Activated CD4-positive, alpha-beta memory T cell treated with anti-CD3 and anti-CD28 coated beads, Interleukin-2, amount 10 ng/mL, durations not matched to agents 7 days and 5 days (primary cell): ENCODE results near the gene ALDH16A1. TPM values are rescaled to one million over a fixed set of nuclear protein-coding genes. Genes with fewer than 3 reads are reported as not detected.
A peak's percentile ranks its signal among the peaks of the same experiment; 100 is the strongest.

Source experiments
- CTCF ChIA-PET: fragments of 350-600 bp; sonication (Branson Sonifier 250); formaldehyde crosslinking; loops from one replicate; lab custom pipeline; 2021; ENCODE audit warnings: antibody characterized with exemption, inconsistent platforms; lab: Charles Lee
- POLR2A ChIA-PET: fragments of 350-600 bp; sonication (Branson Sonifier 250); formaldehyde crosslinking; loops from one replicate; lab custom pipeline; 2021; ENCODE audit warnings: antibody characterized with exemption; lab: Charles Lee
- DNase-seq: peaks from one replicate; pipeline ENCODE4 v3.0.0-alpha.2; 2020
- H3K27ac Mint-ChIP-seq: one replicate; pipeline ENCODE4 v1.8.0; 2021; ENCODE audit warnings: mild to moderate bottlenecking, mixed read lengths
- H3K27me3 Mint-ChIP-seq: one replicate; pipeline ENCODE4 v1.8.0; 2021; ENCODE audit warnings: mixed read lengths
- H3K36me3 Mint-ChIP-seq: one replicate; pipeline ENCODE4 v1.8.0; 2021; ENCODE audit warnings: low read depth, mixed read lengths
- H3K4me1 Mint-ChIP-seq: one replicate; pipeline ENCODE4 v1.8.0; 2021; ENCODE audit warnings: mixed read lengths
- H3K4me3 Mint-ChIP-seq: one replicate; pipeline ENCODE4 v1.8.0; 2021; ENCODE audit warnings: mild to moderate bottlenecking, mixed read lengths
- H3K9me3 Mint-ChIP-seq: one replicate; pipeline ENCODE4 v1.8.0; 2021; ENCODE audit warnings: mixed read lengths
- total RNA-seq, 2 experiments: library from RNA; stranded (reverse); gene quantifications; one replicate each; pipeline ENCODE4 v1.2.3, GENCODE V29; 2021

The ALDH16A1 gene
- total RNA-seq, 2 experiments from 2014 or later, result 34.1 to 36.6 TPM

DNA sequence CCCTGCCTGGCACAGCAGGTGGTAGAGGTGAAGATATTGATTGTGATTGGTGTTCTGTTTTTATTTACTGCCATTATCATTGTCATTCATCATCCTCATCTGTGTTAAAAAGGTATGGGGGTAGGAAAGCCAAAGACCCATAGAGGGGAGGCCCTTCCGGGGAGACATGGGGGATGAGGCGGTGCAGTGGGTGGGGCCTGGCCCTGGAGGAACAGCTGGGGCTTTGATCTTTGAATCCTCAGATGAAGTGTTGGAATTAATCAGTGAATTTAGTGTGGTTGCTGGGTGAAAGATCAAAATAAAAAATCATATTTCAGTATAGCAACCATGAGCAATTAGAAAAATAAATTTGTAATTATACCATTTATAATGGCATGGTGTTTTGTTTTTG is 37.2 kb upstream of the ALDH16A1 start:
- H3K4me1 Mint-ChIP-seq, result peaks cover 23% of the 10 kb centered on the region
- peaks cover 42% of the 10 kb centered on the region for H3K27me3 Mint-ChIP-seq
- no peaks in the 10 kb centered on the region for H3K36me3 Mint-ChIP-seq
- POLR2A ChIA-PET, result no interaction called here
- H3K9me3 Mint-ChIP-seq, result no peaks in the 10 kb centered on the region
- H3K27ac Mint-ChIP-seq, result no peak overlapping the region
- no peak overlapping the region for H3K4me3 Mint-ChIP-seq
- CTCF ChIA-PET, result no interaction called here
- no peak for DNase-seq

DNA sequence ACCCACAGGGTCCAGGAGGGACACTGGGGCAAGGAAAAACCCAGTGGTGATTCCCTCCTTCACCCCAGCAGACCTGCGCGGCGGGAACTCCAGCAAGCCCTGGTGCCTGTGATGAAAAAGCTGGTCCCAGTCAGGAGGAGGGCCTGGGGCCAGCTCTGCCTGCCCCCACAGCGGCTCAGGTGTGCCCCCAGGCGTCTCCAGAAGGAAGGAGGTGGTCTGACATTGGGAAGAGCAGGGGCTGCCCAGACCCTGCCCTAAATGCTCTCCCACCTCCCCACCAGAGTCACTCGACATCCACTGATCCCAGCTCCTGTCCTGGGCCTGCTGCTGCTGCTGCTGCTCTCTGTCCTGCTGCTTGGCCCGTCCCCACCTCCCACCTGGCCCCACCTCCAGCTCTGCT is 35.9 kb upstream of the ALDH16A1 start:
- peaks cover 21% of the 10 kb centered on the region for H3K4me1 Mint-ChIP-seq
- H3K27me3 Mint-ChIP-seq, result peaks cover 55% of the 10 kb centered on the region
- DNase-seq, result no peak
- H3K36me3 Mint-ChIP-seq, result no peaks in the 10 kb centered on the region
- ChIA-PET POLR2A (interaction anchor here (0.6 to 4.4 kb wide), 4 partner anchors 8 to 53 kb away, joined by 3 to 18 read pairs (median 4); no protein-coding TSS in a partner anchor), CTCF (no interaction called here)
- H3K4me3 Mint-ChIP-seq, result no peak overlapping the region
- no peak overlapping the region for H3K27ac Mint-ChIP-seq
- H3K9me3 Mint-ChIP-seq, result no peaks in the 10 kb centered on the region

DNA sequence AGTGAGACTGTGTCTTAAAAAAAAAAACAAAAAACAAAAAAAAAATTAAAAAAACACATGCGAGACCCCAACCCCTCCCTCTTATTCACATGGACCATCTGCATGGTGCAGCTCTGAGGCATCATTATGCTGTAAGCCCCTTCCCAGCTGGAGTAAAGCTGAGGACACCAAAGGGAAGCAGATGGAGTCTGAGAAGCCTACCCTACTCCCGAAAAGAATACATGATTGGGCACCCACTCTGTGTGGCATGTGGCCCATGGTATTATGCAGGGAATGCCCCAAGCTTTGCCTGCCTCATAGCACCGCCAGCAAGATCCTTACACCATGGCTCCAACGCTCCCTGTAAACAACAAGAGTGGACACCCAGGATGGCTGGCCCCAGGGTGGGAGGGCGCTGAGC is 34.5 kb upstream of the ALDH16A1 start:
- CTCF ChIA-PET, result interaction anchor here (0.5 to 1.6 kb wide), 3 partner anchors 7 to 27 kb away, joined by 3 to 6 read pairs (median 4); no protein-coding TSS in a partner anchor
- Mint-ChIP-seq H3K27ac (no peak overlapping the region), H3K4me1 (peaks cover 26% of the 10 kb centered on the region), H3K36me3 (no peaks in the 10 kb centered on the region), H3K27me3 (peaks cover 65% of the 10 kb centered on the region), H3K9me3 (no peaks in the 10 kb centered on the region), H3K4me3 (no peak overlapping the region)
- POLR2A ChIA-PET, result interaction anchor here (4.4 kb wide), 1 partner anchor 10 kb away, joined by 18 read pairs; no protein-coding TSS in a partner anchor
- DNase-seq, result no peak

DNA sequence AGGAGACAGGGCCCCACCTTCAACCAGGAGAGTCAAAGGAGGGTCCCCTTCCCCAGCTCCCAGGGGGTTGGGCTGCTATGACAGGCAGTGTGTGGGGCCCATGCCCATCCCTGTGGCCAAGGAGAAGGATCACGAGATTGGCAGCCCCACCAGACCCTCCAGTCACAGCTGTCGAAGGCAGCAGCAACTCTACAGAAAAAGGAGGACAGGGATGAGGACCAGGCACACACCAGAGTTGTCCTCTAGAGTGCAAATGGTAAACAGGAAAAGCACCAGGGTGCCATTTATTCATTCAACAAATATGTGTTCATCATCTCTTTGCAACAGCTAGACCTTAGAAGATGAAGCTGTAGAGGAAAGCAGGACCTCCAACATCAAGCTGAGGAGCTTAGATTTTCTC is 33.9 kb upstream of the ALDH16A1 start:
- no peak overlapping the region for H3K27ac Mint-ChIP-seq
- H3K27me3 Mint-ChIP-seq, result peaks cover 72% of the 10 kb centered on the region
- no peak for DNase-seq
- no peaks in the 10 kb centered on the region for H3K9me3 Mint-ChIP-seq
- no peaks in the 10 kb centered on the region for H3K36me3 Mint-ChIP-seq
- CTCF ChIA-PET, result interaction anchor here (0.9 to 1.6 kb wide), 2 partner anchors 8 to 27 kb away, joined by 4 to 6 read pairs; no protein-coding TSS in a partner anchor
- POLR2A ChIA-PET, result interaction anchor here (1.1 to 4.4 kb wide), 2 partner anchors 10 to 69 kb away, joined by 3 to 18 read pairs; partner anchors contain the start of gene RPL13A
- H3K4me1 Mint-ChIP-seq, result peaks cover 32% of the 10 kb centered on the region
- no peak overlapping the region for H3K4me3 Mint-ChIP-seq

DNA sequence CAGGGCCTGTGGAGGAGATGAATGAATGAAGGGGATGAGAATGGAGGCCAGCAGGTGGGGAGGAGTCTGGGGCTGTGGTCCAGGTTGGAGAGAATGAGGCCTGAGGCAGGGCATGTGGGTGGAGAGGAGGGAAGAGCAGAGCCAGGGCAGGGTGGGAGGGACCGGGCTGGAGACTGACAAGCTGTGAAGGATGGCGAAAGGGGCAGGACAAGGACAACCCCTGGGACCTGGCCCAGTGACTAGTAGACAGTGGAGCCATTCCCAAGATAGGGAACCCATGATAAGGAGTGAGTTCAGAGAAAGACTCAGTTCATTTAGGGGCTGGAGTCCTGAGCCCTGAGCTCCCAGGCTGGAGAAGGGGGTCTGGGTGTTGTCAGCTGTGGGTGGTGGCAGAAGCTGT is 32.8 kb upstream of the ALDH16A1 start:
- Mint-ChIP-seq H3K4me1 (peaks cover 34% of the 10 kb centered on the region), H3K27ac (no peak overlapping the region), H3K27me3 (peaks cover 80% of the 10 kb centered on the region), H3K4me3 (no peak overlapping the region), H3K36me3 (no peaks in the 10 kb centered on the region), H3K9me3 (no peaks in the 10 kb centered on the region)
- ChIA-PET CTCF (no interaction called here), POLR2A (interaction anchor here (1.1 to 4.4 kb wide), 2 partner anchors 11 to 68 kb away, joined by 3 to 18 read pairs; partner anchors contain the start of gene RPL13A)
- no peak for DNase-seq

DNA sequence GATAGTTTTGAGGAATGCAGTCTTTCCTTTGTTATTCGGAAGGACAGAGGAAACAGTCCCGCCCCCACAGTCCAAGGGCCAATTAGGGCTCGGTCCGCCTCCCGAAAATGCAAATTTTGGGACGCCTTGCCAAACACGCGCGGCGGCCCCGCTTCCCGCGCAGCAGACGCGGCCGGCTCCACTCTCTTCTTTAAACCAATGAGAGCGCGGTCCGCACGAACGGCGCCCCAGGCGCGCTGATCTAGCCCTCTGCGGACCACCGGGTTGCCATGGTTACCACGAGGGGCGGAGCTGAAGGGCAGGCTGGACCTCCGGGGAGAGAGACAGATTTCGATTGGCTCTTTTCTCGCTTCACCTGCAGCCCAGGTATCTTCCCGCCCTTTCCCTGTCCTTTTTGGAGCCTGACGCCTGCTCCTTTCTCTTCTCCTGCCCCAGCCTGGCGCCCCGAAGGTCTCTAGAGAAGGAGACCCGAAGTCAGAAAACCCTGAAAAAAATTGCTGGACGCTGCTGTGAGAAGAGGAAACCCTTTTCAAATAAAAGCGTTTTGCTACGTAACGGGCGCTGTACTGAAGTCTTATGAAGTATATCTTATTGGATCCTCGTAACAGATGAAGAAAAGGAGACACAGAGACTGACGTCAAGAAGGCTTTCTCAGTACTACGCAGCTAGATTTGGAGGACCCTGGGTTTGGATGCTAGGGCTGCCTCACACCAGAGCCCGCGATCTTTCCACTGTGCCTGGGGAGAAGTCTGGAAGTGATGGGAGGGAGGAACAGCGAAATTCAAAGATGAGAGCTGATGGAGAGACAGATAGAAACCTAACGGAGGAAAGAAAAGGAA is 31.8 kb upstream of the ALDH16A1 start:
- CTCF ChIA-PET, result interaction anchor here (1.2 to 1.8 kb wide), 2 partner anchors 9 to 29 kb away, joined by 6 to 11 read pairs; no protein-coding TSS in a partner anchor
- Mint-ChIP-seq H3K27me3 (peaks cover 87% of the 10 kb centered on the region), H3K36me3 (no peaks in the 10 kb centered on the region), H3K4me3 (peak overlapping the region; percentile 41), H3K4me1 (peaks cover 34% of the 10 kb centered on the region), H3K27ac (no peak overlapping the region), H3K9me3 (no peaks in the 10 kb centered on the region)
- peak; percentile 62 for DNase-seq
- POLR2A ChIA-PET, result interaction anchor here (1.4 to 4.4 kb wide), 3 partner anchors 12 to 52 kb away, joined by 4 to 18 read pairs (median 6); no protein-coding TSS in a partner anchor

DNA sequence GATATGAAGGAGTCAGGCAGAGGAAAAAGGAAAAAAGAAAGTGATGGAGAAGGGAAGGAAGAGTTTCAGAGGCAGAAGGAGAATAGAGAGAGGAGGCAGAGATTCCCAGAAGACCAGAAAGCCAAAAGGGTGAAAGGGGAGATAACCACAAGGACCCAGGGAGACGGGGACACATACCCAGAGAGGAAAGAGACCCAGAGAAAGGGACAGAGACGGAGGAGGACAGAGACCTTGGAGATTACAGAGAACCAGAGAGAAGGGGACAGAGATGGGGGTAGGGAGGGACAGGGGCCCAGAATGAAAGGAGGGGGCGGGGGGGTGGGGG is 31.2 kb upstream of the ALDH16A1 start:
- CTCF ChIA-PET, result interaction anchor here (1.0 to 1.8 kb wide), 4 partner anchors 10 to 52 kb away, joined by 3 to 11 read pairs (median 4); no protein-coding TSS in a partner anchor
- POLR2A ChIA-PET, result interaction anchor here (1.0 to 1.8 kb wide), 3 partner anchors 12 to 51 kb away, joined by 4 to 6 read pairs (median 4); partner anchors contain the start of gene SLC17A7
- Mint-ChIP-seq H3K4me1 (peaks cover 38% of the 10 kb centered on the region), H3K9me3 (no peaks in the 10 kb centered on the region), H3K4me3 (peak overlapping the region; percentile 41), H3K27me3 (peaks cover 90% of the 10 kb centered on the region), H3K27ac (no peak overlapping the region), H3K36me3 (no peaks in the 10 kb centered on the region)
- DNase-seq, result no peak

GRCh38 chr19:49422407-49423070 is 30.5 kb upstream of the ALDH16A1 start:
- Mint-ChIP-seq H3K27ac (peak overlapping the region; percentile 13), H3K4me3 (peak overlapping the region; percentile 71), H3K27me3 (peaks cover 91% of the 10 kb centered on the region), H3K36me3 (no peaks in the 10 kb centered on the region), H3K4me1 (peaks cover 44% of the 10 kb centered on the region), H3K9me3 (no peaks in the 10 kb centered on the region)
- peak; percentile 81 for DNase-seq
- ChIA-PET CTCF (interaction anchor here (1.0 to 1.8 kb wide), 4 partner anchors 11 to 51 kb away, joined by 3 to 11 read pairs (median 4); no protein-coding TSS in a partner anchor), POLR2A (interaction anchor here (1.0 to 1.8 kb wide), 3 partner anchors 13 to 50 kb away, joined by 4 to 6 read pairs (median 4); partner anchors contain the start of gene SLC17A7)

DNA sequence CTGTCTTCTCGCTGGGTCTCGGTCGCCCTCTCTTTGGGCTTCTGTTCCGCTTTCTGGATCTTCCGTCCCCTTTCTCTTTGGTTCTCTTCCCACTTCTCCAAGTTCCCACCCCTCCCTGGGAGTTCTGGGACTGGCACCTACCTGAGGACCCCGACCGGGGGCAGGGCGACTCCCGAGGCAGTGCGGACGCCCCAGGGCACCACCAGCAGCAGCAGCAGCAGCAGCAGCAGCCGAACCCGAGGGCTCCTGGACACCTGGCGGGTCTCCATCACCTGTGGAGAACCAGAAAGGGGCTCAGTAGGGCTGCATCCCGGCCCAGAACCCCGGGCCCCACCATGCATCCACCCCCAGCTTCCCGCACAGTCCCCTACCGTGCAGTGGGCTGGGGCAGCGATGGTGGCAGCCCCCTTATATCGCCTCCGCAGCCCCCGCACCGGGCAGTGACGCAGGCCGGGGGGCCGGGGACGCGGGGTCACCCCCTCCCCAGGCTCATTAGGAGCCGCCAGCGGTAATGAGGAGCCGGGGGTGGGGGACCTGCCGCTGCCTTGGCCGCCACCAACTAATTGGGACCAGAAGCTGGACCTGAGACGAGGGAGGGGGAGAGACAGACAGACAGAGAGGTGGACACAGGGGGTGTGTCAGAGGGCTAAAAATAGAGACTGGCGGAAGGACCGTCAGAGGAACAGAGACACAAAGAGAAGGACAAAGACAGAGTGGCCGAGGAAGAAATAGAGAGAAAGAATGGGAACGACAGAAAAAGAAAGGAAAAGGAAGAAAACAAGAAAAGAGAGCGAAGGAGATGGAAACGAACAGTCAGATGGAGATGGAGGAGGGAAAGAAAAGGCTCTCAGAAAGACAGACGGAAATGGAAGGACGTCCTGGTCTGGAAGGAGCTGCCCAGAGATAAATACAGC is 29.7 kb upstream of the ALDH16A1 start, which contains the start of gene PTH2:
PTH2 (minus strand) TSS at position 371 of the 914 bp plus-strand sequence; CDS start at position 269, 102 bp downstream.
- H3K4me1 Mint-ChIP-seq, result peaks cover 51% of the 10 kb centered on the region
- POLR2A ChIA-PET, result interaction anchor here (1.0 kb wide), 1 partner anchor 76 kb away, joined by 3 read pairs; no protein-coding TSS in a partner anchor

GRCh38 chr19:49423985-49424303 is 29.1 kb upstream of the ALDH16A1 start:
- DNase-seq, result no peak
- POLR2A ChIA-PET, result interaction anchor here (0.6 to 2.6 kb wide), 3 partner anchors 14 to 75 kb away, joined by 3 to 13 read pairs (median 3); no protein-coding TSS in a partner anchor

More for the DNA sequence above, 29.7 kb upstream of the ALDH16A1 start, which contains the start of gene PTH2:
- no peaks in the 10 kb centered on the region for H3K36me3 Mint-ChIP-seq
- H3K27me3 Mint-ChIP-seq, result peaks cover 91% of the 10 kb centered on the region
- peak within 1 kb of the TSS; percentile 20 for H3K27ac Mint-ChIP-seq
- no peaks in the 10 kb centered on the region for H3K9me3 Mint-ChIP-seq
- peak within 1 kb of the TSS; percentile 71 for H3K4me3 Mint-ChIP-seq
- DNase-seq, result no peak
- CTCF ChIA-PET, result interaction anchor here (1.1 kb wide), 1 partner anchor 12 kb away, joined by 3 read pairs; no protein-coding TSS in a partner anchor

GRCh38 chr19:49425178-49425577 is 27.8 kb upstream of the ALDH16A1 start, which contains the start of gene GFY:
TSS of gene GFY (plus strand) at chr19:49425388. CDS start at chr19:49426431, 1,043 bp downstream.
- peaks cover 90% of the 10 kb centered on the region for H3K27me3 Mint-ChIP-seq

More at GRCh38 chr19:49423985-49424303, 29.1 kb upstream of the ALDH16A1 start:
- Mint-ChIP-seq H3K4me1 (peaks cover 54% of the 10 kb centered on the region), H3K4me3 (peak overlapping the region; percentile 38), H3K27ac (peak overlapping the region; percentile 20), H3K9me3 (no peaks in the 10 kb centered on the region), H3K36me3 (no peaks in the 10 kb centered on the region), H3K27me3 (peaks cover 92% of the 10 kb centered on the region)
- CTCF ChIA-PET, result interaction anchor here (0.7 to 1.1 kb wide), 2 partner anchors 11 to 96 kb away, joined by 3 read pairs; no protein-coding TSS in a partner anchor

More at GRCh38 chr19:49425178-49425577, 27.8 kb upstream of the ALDH16A1 start, which contains the start of gene GFY:
- Mint-ChIP-seq H3K4me1 (peaks cover 57% of the 10 kb centered on the region), H3K27ac (no peak within 1 kb of the TSS), H3K4me3 (no peak within 1 kb of the TSS), H3K9me3 (no peaks in the 10 kb centered on the region), H3K36me3 (no peaks in the 10 kb centered on the region)
- ChIA-PET CTCF (interaction anchor here (0.7 kb wide), 1 partner anchor 33 kb away, joined by 4 read pairs; no protein-coding TSS in a partner anchor), POLR2A (interaction anchor here (1.2 to 2.6 kb wide), 4 partner anchors 11 to 27 kb away, joined by 3 to 13 read pairs (median 6); partner anchors contain the start of gene PIH1D1)
- no peak for DNase-seq
